UCSD-AML1 (cell line): Measurements from ENCODE around the gene SFR1.
"Not testable (repeated sequence)": the region's sequence is repeated elsewhere in the genome, so short reads cannot be mapped to it uniquely, and the experiment has no call there.

Experiments used
- DNase-seq: peaks from one replicate; lab custom pipeline; 2025; ENCODE audit not compliant: unreplicated experiment; lab: John Stamatoyannopoulos, UW

Gene SFR1

GRCh38 chr10:104170610-104171254, 48.8 kb downstream of the SFR1 start:
- no peak for DNase-seq

DNA sequence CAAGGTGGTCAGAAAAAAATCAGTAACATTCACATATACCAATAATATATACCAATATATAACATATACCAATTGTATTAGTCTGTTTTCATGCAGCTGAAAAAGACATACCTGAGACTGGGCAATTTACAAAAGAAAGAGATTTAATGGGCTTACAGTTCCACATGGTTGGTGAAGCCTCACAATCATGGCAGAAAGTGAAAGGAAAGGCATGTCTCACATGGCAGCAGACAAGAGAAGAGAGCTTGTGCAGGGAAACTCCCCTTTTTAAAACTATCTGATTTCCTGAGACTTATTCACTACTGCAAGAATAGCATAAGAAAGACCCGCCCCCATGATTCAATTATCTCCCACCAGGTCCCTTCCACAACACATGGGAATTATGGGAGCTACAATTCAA, 52.2 kb downstream of the SFR1 start:
- not testable (repeated sequence) for DNase-seq
